Glutamatergic neuron (in vitro differentiated cells): ENCODE data around the gene HELLS. TPM values are rescaled to one million over a fixed set of nuclear protein-coding genes. Genes with fewer than 3 reads are reported as not detected.
"Not testable (repeated sequence)": the region's sequence is repeated elsewhere in the genome, so short reads cannot be mapped to it uniquely, and the experiment has no call there.

ENCODE experiments used
- DNase-seq: peaks from one replicate; pipeline ENCODE4 v3.0.0; 2022
- H3K27ac Mint-ChIP-seq: one replicate; pipeline ENCODE4 v1.8.0; 2020; ENCODE audit warnings: mild to moderate bottlenecking, mixed read lengths, inconsistent platforms; ENCODE audit not compliant: unreplicated experiment
- H3K27me3 Mint-ChIP-seq: one replicate; pipeline ENCODE4 v1.8.0; 2020; ENCODE audit warnings: mild to moderate bottlenecking, moderate library complexity, mixed read lengths, inconsistent platforms; ENCODE audit not compliant: unreplicated experiment
- H3K36me3 Mint-ChIP-seq: one replicate; pipeline ENCODE4 v1.8.0; 2020; ENCODE audit warnings: mild to moderate bottlenecking, mixed read lengths, inconsistent platforms; ENCODE audit not compliant: unreplicated experiment
- H3K4me1 Mint-ChIP-seq: one replicate; pipeline ENCODE4 v1.8.0; 2020; ENCODE audit warnings: mild to moderate bottlenecking, low read depth, mixed read lengths, inconsistent platforms; ENCODE audit not compliant: unreplicated experiment
- H3K4me3 Mint-ChIP-seq: one replicate; pipeline ENCODE4 v1.8.0; 2020; ENCODE audit warnings: mild to moderate bottlenecking, mixed read lengths, inconsistent platforms; ENCODE audit not compliant: unreplicated experiment
- H3K9me3 Mint-ChIP-seq: one replicate; pipeline ENCODE4 v1.8.0; 2020; ENCODE audit warnings: mild to moderate bottlenecking, moderate library complexity, mixed read lengths, inconsistent platforms; ENCODE audit not compliant: unreplicated experiment
- CTCF ChIP-seq: fragments of 200-600 bp; sonication (generic); IDR thresholded peaks from one replicate; pipeline ENCODE4 v1.5.0; 2021; ENCODE audit not compliant: partially characterized antibody, unreplicated experiment
- total RNA-seq: library from RNA; stranded (reverse); fragmentation: NEBNext Ultra II Directional; extraction: Animal tissue kit (Norgen Biotek cat#: 25700); gene quantifications from one replicate; pipeline ENCODE4 v1.2.1, GENCODE V29; 2021; ENCODE audit not compliant: unreplicated experiment

HELLS gene
- total RNA-seq, 1 donor from 2014 or later = 26.4 TPM

GRCh38 chr10:94546049-94546900, 687 bp downstream of the HELLS start:
- peak overlapping the region; percentile 69 for H3K27ac Mint-ChIP-seq
- H3K27me3 Mint-ChIP-seq = peaks cover 5% of the 10 kb centered on the region
- DNase-seq = no peak
- peak overlapping the region; percentile 99 for H3K4me3 Mint-ChIP-seq
- TF ChIP-seq CTCF = no peak
- no peaks in the 10 kb centered on the region for H3K4me1 Mint-ChIP-seq
- H3K9me3 Mint-ChIP-seq = peaks cover 4% of the 10 kb centered on the region
- H3K36me3 Mint-ChIP-seq = no peaks in the 10 kb centered on the region

GRCh38 chr10:94546901-94547185, 1.3 kb downstream of the HELLS start:
- Mint-ChIP-seq H3K4me3 (peak overlapping the region; percentile 99), H3K36me3 (no peaks in the 10 kb centered on the region)
- no peak for TF ChIP-seq CTCF

DNA sequence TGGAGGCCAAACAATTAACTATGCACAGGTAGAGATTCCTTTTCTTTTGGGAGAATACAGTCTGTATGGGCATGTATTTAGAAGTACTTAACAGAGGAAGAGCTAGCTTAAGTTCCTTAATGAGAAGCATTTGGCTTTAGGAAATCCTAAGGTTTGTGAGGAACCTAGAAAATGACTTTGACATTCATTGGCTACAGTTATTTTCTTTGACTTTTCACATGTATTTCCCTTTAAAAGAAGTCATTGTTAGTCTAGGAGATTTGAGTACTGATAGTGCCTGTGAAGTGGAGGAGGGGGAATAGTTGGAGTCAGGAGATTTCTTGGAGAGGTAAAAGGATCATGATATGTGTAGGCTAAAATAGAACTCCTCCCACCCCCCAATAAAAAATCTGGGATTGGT, 3.6 kb downstream of the HELLS start:
- Mint-ChIP-seq H3K27me3 (peaks cover 5% of the 10 kb centered on the region), H3K4me1 (no peaks in the 10 kb centered on the region), H3K36me3 (no peaks in the 10 kb centered on the region), H3K9me3 (peaks cover 4% of the 10 kb centered on the region), H3K27ac (no peak overlapping the region), H3K4me3 (no peak overlapping the region)
- DNase-seq = no peak
- TF ChIP-seq CTCF = no peak

More at GRCh38 chr10:94546901-94547185, 1.3 kb downstream of the HELLS start:
- Mint-ChIP-seq H3K27me3 (peaks cover 5% of the 10 kb centered on the region), H3K27ac (no peak overlapping the region), H3K9me3 (peaks cover 4% of the 10 kb centered on the region), H3K4me1 (no peaks in the 10 kb centered on the region)
- DNase-seq = no peak

GRCh38 chr10:94567714-94568307, 22.2 kb downstream of the HELLS start:
- not testable (repeated sequence) for H3K4me3 Mint-ChIP-seq, DNase-seq, H3K27me3 Mint-ChIP-seq, H3K9me3 Mint-ChIP-seq, H3K4me1 Mint-ChIP-seq, H3K36me3 Mint-ChIP-seq, H3K27ac Mint-ChIP-seq

- Mint-ChIP-seq H3K36me3 (no peaks in the 10 kb centered on the region), H3K4me3 (no peak overlapping the region), H3K4me1 (no peaks in the 10 kb centered on the region), H3K27me3 (no peaks in the 10 kb centered on the region), H3K27ac (no peak overlapping the region), H3K9me3 (no peaks in the 10 kb centered on the region)
- DNase-seq = no peak
- TF ChIP-seq CTCF = no peak
These were observed 25.5 kb downstream of the HELLS start for GRCh38 chr10:94571081-94571480.
